CD14-positive monocyte (primary cell): ENCODE data around the gene B4GALT6. TPM values are rescaled to one million over a fixed set of nuclear protein-coding genes. Genes with fewer than 3 reads are reported as not detected.

ENCODE experiments used
- DNase-seq, 3 donors: peaks; one replicate each; pipeline ENCODE4 v3.0.0-alpha.2; 2011 to 2022
- H2AFZ ChIP-seq: 2 replicates; pipeline ENCODE4 v1.6.0; 2012; ENCODE audit warnings: mild to moderate bottlenecking, low read depth, low read length, inconsistent platforms; ENCODE audit not compliant: insufficient read depth, poor library complexity, severe bottlenecking
- H3K27ac ChIP-seq, 2 donors: 1 replicate in 1 of 2; 2 replicates in 1 of 2; pipeline ENCODE4 v1.5.1; 2012 to 2013; ENCODE audit warnings: low read length in 2 of 2, control low read depth in 1 of 2, inconsistent platforms in 1 of 2, low read depth in 1 of 2, mild to moderate bottlenecking in 1 of 2
- H3K27me3 ChIP-seq, 2 donors: one replicate each; pipeline versions ENCODE4 v1.6.0 to v1.6.1; 2011 to 2013; ENCODE audit warnings: low read length in 2 of 2; ENCODE audit not compliant: control insufficient read depth in 2 of 2, insufficient read depth in 2 of 2
- H3K36me3 ChIP-seq, 2 donors: replicated peaks in 1 of 2; 1 replicate in 1 of 2; 2 replicates in 1 of 2; pipeline versions ENCODE4 v1.5.1 to v1.6.1; 2012 to 2013; ENCODE audit warnings: low read length in 2 of 2, control low read depth in 1 of 2, inconsistent platforms in 1 of 2, mild to moderate bottlenecking in 1 of 2; ENCODE audit not compliant: insufficient read depth in 2 of 2, control insufficient read depth in 1 of 2
- H3K4me1 ChIP-seq, 2 donors: 1 replicate in 1 of 2; 2 replicates in 1 of 2; pipeline versions ENCODE4 v1.5.1 to v1.6.1; 2012 to 2013; ENCODE audit warnings: low read length in 2 of 2, control low read depth in 1 of 2, inconsistent platforms in 1 of 2, mild to moderate bottlenecking in 1 of 2, moderate library complexity in 1 of 2; ENCODE audit not compliant: insufficient read depth in 2 of 2, control insufficient read depth in 1 of 2
- H3K4me2 ChIP-seq: replicated peaks from 2 replicates; pipeline ENCODE3; 2012; ENCODE audit warnings: low read length, moderate library complexity, mild to moderate bottlenecking; ENCODE audit not compliant: poor library complexity, severe bottlenecking; ENCODE audit errors: extremely low read depth
- H3K4me3 ChIP-seq, 3 experiments: fragments of 200-600 bp in 1 of 3; sonication (generic) in 1 of 3; replicated peaks in 1 of 3; 1 replicate in 2 of 3; 2 replicates in 1 of 3; pipeline ENCODE4 v1.5.1; 2011 to 2013; ENCODE audit warnings: low read length in 3 of 3, mild to moderate bottlenecking in 3 of 3, control low read depth in 2 of 3, low read depth in 2 of 3, inconsistent platforms in 1 of 3, moderate library complexity in 1 of 3
- H3K79me2 ChIP-seq: 2 replicates; pipeline ENCODE4 v1.6.0; 2012; ENCODE audit warnings: mild to moderate bottlenecking, control low read depth, inconsistent platforms, low read length, moderate library complexity; ENCODE audit not compliant: insufficient read depth
- H3K9ac ChIP-seq: 2 replicates; pipeline ENCODE4 v1.6.0; 2017; ENCODE audit warnings: low read length, mild to moderate bottlenecking; ENCODE audit not compliant: insufficient read depth, poor library complexity, severe bottlenecking
- H3K9me3 ChIP-seq, 2 donors: replicated peaks in 1 of 2; 1 replicate in 1 of 2; 2 replicates in 1 of 2; pipeline versions ENCODE4 v1.5.1 to v1.6.1; 2012 to 2013; ENCODE audit warnings: low read length in 2 of 2, control low read depth in 1 of 2; ENCODE audit not compliant: control insufficient read depth in 1 of 2, insufficient read depth in 1 of 2
- H4K20me1 ChIP-seq: 2 replicates; pipeline ENCODE4 v1.6.0; 2012; ENCODE audit warnings: mild to moderate bottlenecking, low read length, control low read depth, moderate library complexity; ENCODE audit not compliant: insufficient read depth
- H3K27ac Mint-ChIP-seq, 7 donors: one replicate each; pipeline ENCODE4 v1.8.0; 2020; ENCODE audit warnings: mild to moderate bottlenecking in 7 of 7, mixed read lengths in 7 of 7, moderate library complexity in 6 of 7, inconsistent platforms in 2 of 7
- H3K27me3 Mint-ChIP-seq, 3 donors: one replicate each; pipeline ENCODE4 v1.8.0; 2021 to 2022; ENCODE audit warnings: low read depth in 3 of 3, mild to moderate bottlenecking in 3 of 3, mixed read lengths in 3 of 3, moderate library complexity in 3 of 3, inconsistent platforms in 1 of 3
- H3K36me3 Mint-ChIP-seq, 2 donors: one replicate each; pipeline ENCODE4 v1.8.0; 2020; ENCODE audit warnings: mixed read lengths in 2 of 2, inconsistent platforms in 1 of 2, mild to moderate bottlenecking in 1 of 2
- H3K4me1 Mint-ChIP-seq: one replicate; pipeline ENCODE4 v1.8.0; 2020; ENCODE audit warnings: mild to moderate bottlenecking, mixed read lengths
- H3K4me3 Mint-ChIP-seq, 2 donors: one replicate each; pipeline ENCODE4 v1.8.0; 2020; ENCODE audit warnings: mild to moderate bottlenecking in 2 of 2, mixed read lengths in 2 of 2, moderate library complexity in 1 of 2
- H3K9me3 Mint-ChIP-seq, 7 donors: one replicate each; pipeline ENCODE4 v1.8.0; 2020 to 2022; ENCODE audit warnings: mixed read lengths in 7 of 7, mild to moderate bottlenecking in 6 of 7, moderate library complexity in 6 of 7, inconsistent platforms in 2 of 7
- WGBS: methylation state at CpG from one replicate; pipeline ENCODE4 v1.1.5; 2013; ENCODE audit warnings: missing lambda C conversion rate; ENCODE audit not compliant: insufficient coverage; 5-methylcytosine and 5-hydroxymethylcytosine counted together
- intact Hi-C, 2 donors: fragments of 100-400 bp; cut with micrococcal nuclease; formaldehyde crosslinking; loops; one replicate each; pipeline versions ENCODE4 v1.15.0 to v1.15.1; 2023
- polyA plus RNA-seq, 3 donors: library from polyadenylated mRNA; depleted of rRNA in 1 of 3; unstranded in 2 of 3; stranded (reverse) in 1 of 3; fragments of 300-500 nt in 2 of 3; fragments of >200 nt in 1 of 3; fragmentation: Illumina TruSeq in 2 of 3; gene quantifications; 1 replicate in 2 of 3; 2 replicates in 1 of 3; pipeline ENCODE4 v1.2.3, GENCODE V29; 2012 to 2021
- TF ChIP-seq, protein P1 (sequence below): fragments of 200-600 bp; IDR thresholded peaks from one replicate; pipeline ENCODE4 v1.8.0; 2022; ENCODE audit warnings: antibody characterized with exemption, mild to moderate bottlenecking

Gene B4GALT6
- polyA plus RNA-seq, 3 donors = 0.09 to 0.68 (median 0.12) TPM

DNA sequence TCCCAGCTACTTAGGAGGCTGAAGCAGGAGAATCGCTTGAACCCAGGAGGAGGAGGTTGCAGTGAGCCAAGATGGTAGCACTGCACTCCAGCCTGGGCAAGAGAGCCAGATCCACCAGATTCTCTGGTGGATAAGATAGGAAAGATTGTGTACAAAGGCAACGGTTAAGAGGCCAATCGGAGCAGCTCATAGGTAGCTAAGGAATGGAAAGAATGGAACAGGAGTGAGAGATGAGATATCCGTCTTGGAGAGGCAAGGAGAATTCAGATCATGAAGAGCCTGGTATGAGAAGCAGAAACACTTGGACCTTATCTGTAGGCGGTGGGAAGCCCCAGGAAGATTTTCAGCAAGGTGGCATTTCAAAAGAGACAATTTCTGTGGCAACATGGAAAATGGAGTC is 65.6 kb downstream of the B4GALT6 start:
- no peaks in the 10 kb centered on the region for H3K4me1 ChIP-seq
- no peaks in the 10 kb centered on the region for H4K20me1 ChIP-seq
- H3K27ac Mint-ChIP-seq = no peak overlapping the region
- no peak overlapping the region for H3K4me3 Mint-ChIP-seq
- H3K36me3 Mint-ChIP-seq = no peaks in the 10 kb centered on the region
- peaks cover 0 to 2% (median 0%) of the 10 kb centered on the region in 7 donors for H3K9me3 Mint-ChIP-seq
- H3K27ac ChIP-seq = no peak overlapping the region
- TF ChIP-seq, protein P1, sequence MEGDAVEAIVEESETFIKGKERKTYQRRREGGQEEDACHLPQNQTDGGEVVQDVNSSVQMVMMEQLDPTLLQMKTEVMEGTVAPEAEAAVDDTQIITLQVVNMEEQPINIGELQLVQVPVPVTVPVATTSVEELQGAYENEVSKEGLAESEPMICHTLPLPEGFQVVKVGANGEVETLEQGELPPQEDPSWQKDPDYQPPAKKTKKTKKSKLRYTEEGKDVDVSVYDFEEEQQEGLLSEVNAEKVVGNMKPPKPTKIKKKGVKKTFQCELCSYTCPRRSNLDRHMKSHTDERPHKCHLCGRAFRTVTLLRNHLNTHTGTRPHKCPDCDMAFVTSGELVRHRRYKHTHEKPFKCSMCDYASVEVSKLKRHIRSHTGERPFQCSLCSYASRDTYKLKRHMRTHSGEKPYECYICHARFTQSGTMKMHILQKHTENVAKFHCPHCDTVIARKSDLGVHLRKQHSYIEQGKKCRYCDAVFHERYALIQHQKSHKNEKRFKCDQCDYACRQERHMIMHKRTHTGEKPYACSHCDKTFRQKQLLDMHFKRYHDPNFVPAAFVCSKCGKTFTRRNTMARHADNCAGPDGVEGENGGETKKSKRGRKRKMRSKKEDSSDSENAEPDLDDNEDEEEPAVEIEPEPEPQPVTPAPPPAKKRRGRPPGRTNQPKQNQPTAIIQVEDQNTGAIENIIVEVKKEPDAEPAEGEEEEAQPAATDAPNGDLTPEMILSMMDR = no peak
- DNase-seq = no peak
- peaks cover 0 to 1% (median 1%) of the 10 kb centered on the region in 3 donors for H3K27me3 Mint-ChIP-seq
- no peaks in the 10 kb centered on the region for H3K36me3 ChIP-seq
- no peaks in the 10 kb centered on the region for H3K9me3 ChIP-seq
- H3K4me2 ChIP-seq = no peak overlapping the region
- peaks cover 2% of the 10 kb centered on the region for H3K4me1 Mint-ChIP-seq
- no peak overlapping the region for H3K9ac ChIP-seq
- intact Hi-C loops = no loop called here
- H3K4me3 ChIP-seq = no peak overlapping the region
- WGBS = 94% methylated on average over 5 of the region's 5 CpGs
- no peaks in the 10 kb centered on the region for H3K79me2 ChIP-seq
- no peak overlapping the region for H2AFZ ChIP-seq
- no peaks in the 10 kb centered on the region for H3K27me3 ChIP-seq

DNA sequence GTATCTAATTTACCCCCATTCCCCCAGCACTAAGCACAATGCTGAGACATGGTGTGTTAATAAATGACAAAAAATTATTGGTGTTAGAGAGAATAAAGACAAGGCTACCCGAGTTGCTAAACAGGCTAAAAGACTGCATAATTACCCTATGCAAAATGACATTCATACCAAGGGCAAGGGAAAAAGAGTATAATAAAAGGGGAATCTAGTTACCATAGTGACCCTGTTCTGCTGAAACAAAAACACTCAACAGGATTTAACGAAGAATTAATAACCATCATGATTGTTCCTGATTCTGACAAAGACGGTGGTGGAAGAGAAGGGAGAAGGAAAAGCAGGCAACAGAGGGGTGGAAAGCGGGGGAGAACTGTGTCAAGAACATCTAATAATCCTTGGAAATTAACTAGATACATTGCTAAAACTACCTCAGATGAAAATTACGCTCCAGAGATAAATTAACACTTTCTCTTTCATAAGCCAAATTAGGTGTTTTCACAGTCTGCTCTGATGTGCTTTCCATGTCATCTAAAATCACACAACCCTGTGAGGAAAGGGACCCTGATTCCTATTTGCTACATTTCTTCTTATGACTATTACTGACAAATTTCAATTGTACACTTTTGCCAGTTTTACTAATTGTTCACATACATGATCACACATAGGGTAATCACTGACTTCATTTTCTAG is 67.2 kb downstream of the B4GALT6 start:
- H3K4me3 Mint-ChIP-seq = no peak overlapping the region
- Histone ChIP-seq H3K79me2 (no peaks in the 10 kb centered on the region), H3K36me3 (no peaks in the 10 kb centered on the region), H3K4me3 (no peak overlapping the region), H3K9ac (no peak overlapping the region), H4K20me1 (no peaks in the 10 kb centered on the region), H3K27ac (no peak overlapping the region), H3K4me1 (no peaks in the 10 kb centered on the region), H2AFZ (no peak overlapping the region), H3K9me3 (no peaks in the 10 kb centered on the region), H3K27me3 (no peaks in the 10 kb centered on the region), H3K4me2 (no peak overlapping the region)
- peaks cover 0 to 2% (median 1%) of the 10 kb centered on the region in 3 donors for H3K27me3 Mint-ChIP-seq
- DNase-seq = no peak
- H3K27ac Mint-ChIP-seq = peak overlapping the region in 2 of 7 donors; percentile 1 to 10
- no CpG with 5 or more reads among the region's 5 CpGs for WGBS
- peaks cover 2% of the 10 kb centered on the region for H3K4me1 Mint-ChIP-seq
- intact Hi-C loops = no loop called here
- H3K9me3 Mint-ChIP-seq = peaks cover 0 to 2% (median 0%) of the 10 kb centered on the region in 7 donors
- no peaks in the 10 kb centered on the region for H3K36me3 Mint-ChIP-seq
- TF ChIP-seq, protein P1 = no peak
